ENCODE data around the gene HOXA9. TPM values are rescaled to one million over a fixed set of nuclear protein-coding genes. Genes with fewer than 3 reads are reported as not detected.

Gene HOXA9
- total RNA-seq, 1 donor from 2014 or later, result 1.2 TPM

DNA sequence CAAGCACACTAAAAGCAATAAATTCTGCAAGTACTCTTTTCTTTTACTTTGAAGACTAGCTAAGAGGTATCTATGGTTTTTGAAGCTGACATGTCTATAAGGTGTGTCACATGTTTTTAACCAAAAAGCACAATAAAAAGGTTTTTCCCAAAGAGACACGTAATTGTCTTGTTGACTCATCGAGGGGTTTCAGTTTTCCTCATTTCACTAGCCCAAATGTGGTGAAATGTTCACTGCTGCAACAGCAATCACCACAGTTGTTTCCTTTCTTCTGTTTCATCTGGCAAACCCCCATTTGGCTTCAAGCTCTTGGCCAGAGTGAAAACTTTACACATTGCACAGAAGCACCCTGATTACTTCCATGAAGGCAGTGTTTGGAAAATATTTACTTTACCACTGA is 30.9 kb downstream of the HOXA9 start:
- peaks cover 55% of the 10 kb centered on the region for H3K4me1 ChIP-seq
- H3K27ac ChIP-seq, result peak overlapping the region; percentile 69
- no peak for ATAC-seq
- no peaks in the 10 kb centered on the region for H3K36me3 ChIP-seq
- H3K27me3 ChIP-seq, result peaks cover 13% of the 10 kb centered on the region
- H3K4me3 ChIP-seq, result no peak overlapping the region
- H3K9me3 ChIP-seq, result no peaks in the 10 kb centered on the region
- no peak for DNase-seq
- TF ChIP-seq, protein P1, sequence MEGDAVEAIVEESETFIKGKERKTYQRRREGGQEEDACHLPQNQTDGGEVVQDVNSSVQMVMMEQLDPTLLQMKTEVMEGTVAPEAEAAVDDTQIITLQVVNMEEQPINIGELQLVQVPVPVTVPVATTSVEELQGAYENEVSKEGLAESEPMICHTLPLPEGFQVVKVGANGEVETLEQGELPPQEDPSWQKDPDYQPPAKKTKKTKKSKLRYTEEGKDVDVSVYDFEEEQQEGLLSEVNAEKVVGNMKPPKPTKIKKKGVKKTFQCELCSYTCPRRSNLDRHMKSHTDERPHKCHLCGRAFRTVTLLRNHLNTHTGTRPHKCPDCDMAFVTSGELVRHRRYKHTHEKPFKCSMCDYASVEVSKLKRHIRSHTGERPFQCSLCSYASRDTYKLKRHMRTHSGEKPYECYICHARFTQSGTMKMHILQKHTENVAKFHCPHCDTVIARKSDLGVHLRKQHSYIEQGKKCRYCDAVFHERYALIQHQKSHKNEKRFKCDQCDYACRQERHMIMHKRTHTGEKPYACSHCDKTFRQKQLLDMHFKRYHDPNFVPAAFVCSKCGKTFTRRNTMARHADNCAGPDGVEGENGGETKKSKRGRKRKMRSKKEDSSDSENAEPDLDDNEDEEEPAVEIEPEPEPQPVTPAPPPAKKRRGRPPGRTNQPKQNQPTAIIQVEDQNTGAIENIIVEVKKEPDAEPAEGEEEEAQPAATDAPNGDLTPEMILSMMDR (IDR thresholded peaks at IDR 0.05), result no peak
- intact Hi-C loops (cut with DNase I), result no loop called here

GRCh38 chr7:27133409-27134231 is 31.7 kb downstream of the HOXA9 start:
- Histone ChIP-seq H3K4me3 (no peak overlapping the region), H3K36me3 (no peaks in the 10 kb centered on the region), H3K9me3 (no peaks in the 10 kb centered on the region), H3K27ac (peak overlapping the region; percentile 69), H3K4me1 (peaks cover 55% of the 10 kb centered on the region), H3K27me3 (peaks cover 13% of the 10 kb centered on the region)
- ATAC-seq (no peak), DNase-seq (no peak)
- intact Hi-C loops (cut with DNase I), result no loop called here
- TF ChIP-seq, protein P1 (IDR thresholded peaks at IDR 0.05), result no peak

DNA sequence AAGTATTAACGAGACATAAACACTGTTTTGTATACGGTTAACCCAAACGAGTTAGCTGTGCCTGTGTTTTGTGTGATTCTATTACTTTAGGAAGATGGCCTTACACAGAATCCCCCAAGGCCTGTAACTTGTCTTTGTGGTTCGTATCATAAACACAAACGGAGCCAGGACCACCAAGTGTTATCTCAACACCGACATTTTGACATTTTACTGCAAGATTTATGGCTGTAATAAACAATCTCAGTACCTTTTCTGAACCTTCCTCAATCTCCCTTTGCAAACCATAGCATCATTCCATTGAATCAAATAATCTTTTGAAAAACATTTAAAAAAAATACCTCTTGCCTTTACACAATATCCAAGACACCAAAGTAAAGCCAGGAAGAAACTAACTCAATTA is 32.4 kb downstream of the HOXA9 start:
- ATAC-seq (no peak), DNase-seq (no peak)
- Histone ChIP-seq H3K27ac (no peak overlapping the region), H3K4me1 (peaks cover 51% of the 10 kb centered on the region), H3K36me3 (no peaks in the 10 kb centered on the region), H3K4me3 (no peak overlapping the region), H3K9me3 (no peaks in the 10 kb centered on the region), H3K27me3 (peaks cover 10% of the 10 kb centered on the region)
- intact Hi-C loops (cut with DNase I), result no loop called here
- TF ChIP-seq, protein P1 (IDR thresholded peaks at IDR 0.05), result no peak

DNA sequence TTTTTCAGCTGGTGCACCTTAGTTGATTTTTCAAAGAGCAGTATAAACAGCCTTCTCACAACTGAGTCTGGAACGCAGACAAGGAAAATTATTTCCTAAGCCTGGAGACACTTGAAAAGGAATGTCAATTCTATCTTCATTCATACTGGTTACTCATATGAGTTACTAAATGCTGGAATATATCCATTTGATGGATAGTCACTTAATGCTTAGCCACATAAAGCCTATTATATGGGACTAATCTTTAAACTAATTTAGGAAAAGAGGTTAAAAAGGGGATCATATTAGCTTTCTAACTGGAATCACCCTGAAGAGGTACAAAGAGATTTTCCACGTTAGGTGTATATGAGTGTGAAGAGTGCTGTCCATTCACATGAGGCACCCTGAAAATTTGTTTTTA is 33.1 kb downstream of the HOXA9 start:
- TF ChIP-seq, protein P1 (IDR thresholded peaks at IDR 0.05), result no peak
- Histone ChIP-seq H3K4me3 (no peak overlapping the region), H3K27me3 (peaks cover 7% of the 10 kb centered on the region), H3K36me3 (no peaks in the 10 kb centered on the region), H3K4me1 (peaks cover 56% of the 10 kb centered on the region), H3K9me3 (no peaks in the 10 kb centered on the region), H3K27ac (no peak overlapping the region)
- DNase-seq (no peak), ATAC-seq (no peak)
- intact Hi-C loops (cut with DNase I), result no loop called here

GRCh38 chr7:27131390-27131819 is 33.9 kb downstream of the HOXA9 start:
- intact Hi-C loops (cut with DNase I), result no loop called here
- H3K4me1 ChIP-seq, result peaks cover 54% of the 10 kb centered on the region
- no peaks in the 10 kb centered on the region for H3K36me3 ChIP-seq
- peak overlapping the region; percentile 83 for H3K27ac ChIP-seq
- TF ChIP-seq, protein P1 (IDR thresholded peaks at IDR 0.05), result no peak
- H3K4me3 ChIP-seq, result peak overlapping the region; percentile 57
- H3K27me3 ChIP-seq, result no peaks in the 10 kb centered on the region
- DNase-seq (no peak), ATAC-seq (no peak)
- no peaks in the 10 kb centered on the region for H3K9me3 ChIP-seq

Measured in upper lobe of right lung (tissue), 1 donor.